Activated T-cell treated with anti-CD3 and anti-CD28 coated beads for 48 hours (primary cell): ENCODE results near the gene PITPNB.

Experiments
- DNase-seq: peaks from one replicate; pipeline ENCODE4 v3.0.0-alpha.2; 2020; ENCODE audit warnings: low read depth

The PITPNB gene

DNA sequence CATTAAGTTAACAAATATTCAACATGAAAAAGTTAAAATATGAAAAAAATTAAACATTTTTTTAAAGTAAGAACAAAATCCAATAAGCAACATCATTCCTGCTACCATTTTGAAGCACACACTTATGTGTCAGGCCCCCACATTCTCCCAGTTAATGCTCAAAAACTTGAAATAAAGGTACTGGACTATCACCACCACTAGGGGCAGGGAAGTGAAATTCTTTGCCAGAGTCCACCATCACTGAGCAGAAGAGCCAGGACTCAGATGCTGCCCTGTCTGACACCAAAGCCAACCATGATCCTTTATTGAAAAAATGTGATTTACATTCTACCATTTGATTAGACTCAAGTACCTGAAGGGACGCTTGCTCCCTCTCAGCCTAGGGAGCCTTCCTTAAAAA lies 39.1 kb downstream of the PITPNB start:
- no peak for DNase-seq

DNA sequence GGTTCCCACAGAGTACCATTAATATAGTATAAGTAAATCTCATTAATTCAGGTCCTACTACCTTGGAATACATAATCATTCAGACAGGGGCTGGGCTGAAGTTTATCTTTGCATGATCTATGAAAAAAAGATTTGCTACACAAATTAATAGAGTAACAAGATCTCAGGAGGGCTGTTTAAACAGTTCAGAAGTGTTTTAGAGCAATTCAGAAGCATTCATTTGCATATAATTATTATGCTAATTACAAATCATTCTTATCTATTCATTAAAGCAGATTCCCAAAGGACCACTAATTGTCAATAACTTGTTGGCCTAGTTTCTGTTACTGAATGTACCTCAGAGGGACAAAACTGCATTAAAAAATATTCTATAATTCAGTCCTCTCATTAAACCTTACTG lies 40.5 kb downstream of the PITPNB start:
- DNase-seq = no peak

- DNase-seq = no peak
These were observed 41.6 kb downstream of the PITPNB start for GRCh38 chr22:27877501-27877900.

DNA sequence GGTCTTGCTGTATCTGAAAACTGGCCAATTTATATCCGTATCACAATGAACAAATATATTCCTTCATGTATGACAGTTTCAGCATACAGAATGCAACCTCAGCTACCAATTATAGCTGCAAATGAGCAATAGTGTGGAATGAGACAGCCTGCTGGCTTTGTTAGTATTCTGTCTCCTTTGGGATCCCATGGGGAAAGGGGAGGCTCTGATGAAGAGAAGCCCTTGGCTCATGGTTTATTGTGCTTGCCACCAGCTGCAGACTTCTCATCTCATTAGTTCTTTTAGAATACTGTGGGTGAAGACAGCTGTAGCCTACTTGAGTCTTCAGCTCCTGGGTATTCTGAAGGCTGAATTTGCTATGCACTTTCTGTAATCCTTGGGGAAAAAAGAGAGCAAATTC lies 42.4 kb downstream of the PITPNB start:
- DNase-seq = no peak

DNA sequence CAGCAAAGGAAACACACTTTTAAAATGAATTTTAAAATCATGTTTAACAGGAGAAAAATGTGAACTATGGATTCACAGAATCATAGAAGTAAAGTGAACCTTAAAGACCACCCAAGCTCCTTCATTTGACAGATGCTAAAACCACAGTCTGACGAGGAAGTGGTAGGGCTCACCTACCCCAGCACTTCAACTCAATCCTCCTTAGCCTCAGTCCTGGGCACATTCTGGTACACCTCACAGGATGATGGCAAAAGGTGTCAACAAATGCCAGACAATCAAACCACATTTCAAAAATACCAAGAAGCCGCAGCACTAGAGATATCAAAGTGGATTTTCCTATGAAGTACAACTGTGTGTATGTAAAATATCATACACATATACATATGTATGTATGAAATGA lies 43.1 kb downstream of the PITPNB start:
- no peak for DNase-seq

DNA sequence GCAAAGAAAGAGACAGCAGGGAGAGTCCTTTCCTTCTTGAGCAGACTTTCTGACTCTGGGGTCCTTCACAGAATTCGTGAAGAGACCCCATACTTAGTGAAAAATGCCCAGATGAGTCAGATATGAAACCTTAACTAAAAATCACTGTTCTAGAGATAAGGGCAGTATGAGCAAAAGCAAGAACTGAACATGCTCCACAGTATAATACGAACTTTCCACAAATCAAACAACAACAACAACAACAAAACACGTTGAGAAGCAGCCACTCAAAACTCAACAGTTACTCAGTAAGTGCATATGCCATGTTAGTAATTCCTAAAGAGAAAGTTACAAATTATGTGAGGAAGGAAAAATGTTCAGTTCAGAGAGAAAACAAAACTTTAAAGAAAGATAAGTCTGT lies 44.3 kb downstream of the PITPNB start:
- no peak for DNase-seq

GRCh38 chr22:27874185-27874584 lies 44.9 kb downstream of the PITPNB start:
- no peak for DNase-seq

DNA sequence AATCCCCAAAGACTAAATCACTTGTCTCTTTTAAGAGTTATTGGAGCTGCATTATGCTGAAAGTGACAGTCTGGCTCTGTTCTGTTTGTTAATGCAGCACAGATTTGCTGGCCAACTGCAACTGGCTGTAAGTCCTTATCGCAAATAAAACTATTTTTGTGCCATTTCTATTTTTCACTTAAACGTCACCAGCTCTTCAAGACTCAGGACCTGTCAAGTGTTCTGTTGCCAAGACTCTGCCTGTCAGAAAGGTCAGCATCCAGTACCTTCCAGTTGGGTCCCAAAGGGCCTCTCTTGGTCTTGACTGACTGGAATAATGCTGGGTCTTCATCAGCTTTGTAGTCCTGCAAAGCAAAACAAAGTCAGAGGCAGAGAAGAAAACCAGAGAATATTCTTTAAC lies 45.6 kb downstream of the PITPNB start:
- no peak for DNase-seq

DNA sequence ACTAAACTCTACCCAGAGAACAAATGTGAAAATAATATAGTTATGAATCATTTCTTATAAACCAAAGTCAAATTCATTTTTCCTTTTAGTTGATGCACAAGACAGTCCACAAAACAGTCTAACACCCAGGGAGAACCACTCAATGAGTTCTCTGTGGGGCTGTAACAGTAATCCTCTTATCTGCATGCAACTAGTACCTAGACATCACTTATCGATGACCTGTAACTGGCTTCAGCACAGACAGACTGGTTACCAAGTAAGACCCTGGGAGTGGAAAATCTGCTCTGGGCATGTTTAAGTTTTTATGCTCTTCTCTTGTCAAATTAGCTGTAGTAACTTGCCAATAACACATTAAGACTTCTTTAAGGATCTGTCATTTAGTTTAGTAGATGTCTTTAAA lies 46.6 kb downstream of the PITPNB start:
- DNase-seq = no peak

DNA sequence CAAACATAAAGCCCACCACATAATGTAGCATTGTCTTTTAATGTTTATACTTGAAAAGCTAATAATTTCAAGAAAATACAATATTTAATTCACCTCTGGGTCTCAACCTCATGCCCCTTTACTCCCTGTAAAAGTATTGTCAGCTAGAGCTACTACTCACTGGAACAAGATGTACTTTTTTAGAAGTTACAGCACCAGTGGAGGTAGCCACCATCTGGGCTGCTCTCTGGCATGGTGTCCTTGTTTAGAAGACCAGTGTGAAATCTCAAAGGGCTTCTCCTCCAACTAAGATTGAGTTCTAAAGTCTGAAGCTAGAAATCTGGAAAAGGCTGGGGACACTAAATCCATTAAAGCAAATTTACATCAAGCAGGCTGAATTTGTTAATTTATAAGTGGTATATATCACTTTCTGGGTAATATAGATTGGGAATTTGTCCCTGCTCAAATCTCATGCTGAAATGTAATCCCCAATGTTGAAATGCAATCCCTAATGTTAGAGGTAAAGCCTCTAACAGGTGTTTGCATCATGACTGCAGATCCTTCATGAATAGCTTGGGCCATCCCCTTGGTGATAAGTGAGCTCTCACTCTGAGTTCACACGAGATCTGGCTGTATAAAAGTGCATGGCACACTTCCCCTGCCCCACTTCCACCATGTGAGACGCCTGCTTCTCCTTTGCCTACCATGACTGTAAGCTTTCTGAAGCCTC lies 47.6 kb downstream of the PITPNB start:
- no peak for DNase-seq

GRCh38 chr22:27870234-27871191 lies 48.5 kb downstream of the PITPNB start:
- no peak for DNase-seq

- no peak for DNase-seq
These were observed 50.2 kb downstream of the PITPNB start for GRCh38 chr22:27868732-27869282.

DNA sequence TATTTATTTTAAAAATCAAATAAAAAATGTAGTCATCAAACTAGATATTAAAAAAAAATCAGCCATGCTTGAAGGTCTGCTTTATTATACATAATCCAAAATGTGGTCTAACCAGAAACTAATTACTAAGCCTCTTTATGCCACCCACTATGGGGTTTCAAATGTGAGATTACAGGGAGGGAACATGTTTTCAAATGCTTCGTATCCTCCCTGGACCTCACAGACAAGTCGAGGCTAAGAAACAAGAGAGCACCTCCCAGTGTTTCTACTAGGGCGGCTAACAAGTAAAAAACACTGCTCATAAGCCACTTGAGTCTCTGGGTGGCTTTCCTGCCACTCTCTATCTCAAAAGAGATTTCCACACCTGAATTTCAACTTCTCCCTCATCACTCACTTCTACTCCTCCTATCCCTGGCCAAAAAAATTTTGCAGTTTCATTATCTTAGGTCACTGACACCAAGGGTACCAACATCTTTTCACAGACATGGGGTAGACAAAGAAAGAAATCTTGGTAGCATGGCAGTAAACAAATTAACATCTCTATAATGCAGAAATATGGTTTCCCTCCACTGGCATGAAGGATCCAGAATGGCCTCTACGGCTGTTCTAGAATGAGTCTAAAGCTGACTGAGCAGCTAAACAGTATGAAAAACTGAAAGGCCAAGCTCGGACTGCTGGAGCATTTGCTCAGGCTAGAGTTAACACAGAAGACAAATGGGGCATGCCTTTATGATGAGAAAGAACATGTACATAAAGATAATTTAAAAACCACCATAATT lies 50.9 kb downstream of the PITPNB start:
- no peak for DNase-seq

- no peak for DNase-seq
These were observed 51.7 kb downstream of the PITPNB start for GRCh38 chr22:27867085-27867952.

DNA sequence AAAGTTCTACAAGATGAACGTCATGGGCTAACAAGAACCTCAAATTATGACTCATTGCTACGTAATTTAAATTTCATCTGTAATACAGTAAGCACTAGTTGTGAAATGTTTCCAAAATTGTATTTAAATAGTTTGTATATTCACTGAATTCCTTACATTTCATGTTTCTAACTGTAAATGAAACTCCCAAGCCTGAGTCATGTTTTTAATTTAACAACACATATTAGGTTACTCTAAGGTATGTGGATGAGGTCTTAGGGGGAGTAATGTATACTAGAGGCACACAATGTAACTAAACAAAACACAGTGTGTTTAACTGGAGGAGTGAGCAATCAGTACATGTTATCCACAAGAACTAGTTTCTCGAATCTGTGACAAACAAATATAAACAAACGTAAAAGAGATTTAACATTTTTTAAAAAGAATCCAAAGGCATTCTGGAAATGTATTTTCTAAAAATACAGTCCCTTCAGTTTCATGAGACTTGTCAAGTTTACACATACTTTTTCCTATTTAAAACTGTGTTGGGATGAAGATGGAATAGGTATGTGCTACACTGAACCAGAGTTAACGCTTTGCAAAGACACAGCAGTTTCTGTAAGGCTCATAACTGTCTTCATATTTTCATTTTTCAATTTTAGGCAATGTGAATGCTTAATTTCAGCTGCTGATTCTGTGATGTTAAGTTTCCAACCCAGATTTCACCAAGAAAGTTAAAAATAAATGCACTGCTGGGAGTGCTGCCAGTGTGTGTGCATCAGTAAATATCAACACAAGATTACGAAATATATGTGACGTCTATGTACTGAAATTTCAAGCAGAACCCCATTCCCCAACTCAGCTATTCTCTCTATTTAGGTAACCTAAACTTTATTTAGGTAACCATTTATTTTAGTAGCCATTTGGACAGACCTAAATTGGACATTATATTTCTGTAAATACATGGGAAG lies 52.6 kb downstream of the PITPNB start:
- no peak for DNase-seq

- no peak for DNase-seq
These were observed 53.6 kb downstream of the PITPNB start for GRCh38 chr22:27865496-27865895.

- DNase-seq = no peak
These were observed 55.5 kb downstream of the PITPNB start for GRCh38 chr22:27863556-27863955.

DNA sequence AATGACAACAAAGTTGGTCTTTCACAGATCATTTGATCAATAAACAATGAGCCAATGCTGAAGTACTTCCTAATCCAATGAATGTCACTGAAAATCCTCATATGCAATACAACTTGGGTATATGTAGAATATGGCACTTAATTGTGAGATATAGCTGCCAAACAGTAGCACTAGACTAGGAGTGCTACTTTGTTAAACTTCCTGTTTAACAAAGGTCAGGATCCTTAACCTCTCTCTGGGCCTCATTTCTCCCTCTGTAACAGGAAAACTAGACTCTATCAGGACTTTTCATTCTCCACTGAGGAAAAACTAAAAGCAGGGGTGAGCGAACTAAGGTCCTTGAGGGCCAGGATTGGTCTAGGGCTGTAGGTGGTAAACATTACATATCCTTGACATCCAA lies 56.1 kb downstream of the PITPNB start:
- DNase-seq = no peak

GRCh38 chr22:27859336-27859735 lies 59.7 kb downstream of the PITPNB start:
- no peak for DNase-seq

GRCh38 chr22:27858626-27859025 lies 60.4 kb downstream of the PITPNB start:
- DNase-seq = no peak
